ENCODE measurements around the gene ACSM2B.
"Not testable (repeated sequence)": the region's sequence is repeated elsewhere in the genome, so short reads cannot be mapped to it uniquely, and the experiment has no call there.

The ACSM2B gene

GRCh38 chr16:20576145-20576544, at the start of gene ACSM2B:
Gene ACSM2B, minus strand, starts transcription at chr16:20576367. Its CDS starts 11,522 bp downstream, at chr16:20564845.
- not testable (repeated sequence) for H3K4me3 ChIP-seq (ENCODE audit: low read depth, low read length)

DNA sequence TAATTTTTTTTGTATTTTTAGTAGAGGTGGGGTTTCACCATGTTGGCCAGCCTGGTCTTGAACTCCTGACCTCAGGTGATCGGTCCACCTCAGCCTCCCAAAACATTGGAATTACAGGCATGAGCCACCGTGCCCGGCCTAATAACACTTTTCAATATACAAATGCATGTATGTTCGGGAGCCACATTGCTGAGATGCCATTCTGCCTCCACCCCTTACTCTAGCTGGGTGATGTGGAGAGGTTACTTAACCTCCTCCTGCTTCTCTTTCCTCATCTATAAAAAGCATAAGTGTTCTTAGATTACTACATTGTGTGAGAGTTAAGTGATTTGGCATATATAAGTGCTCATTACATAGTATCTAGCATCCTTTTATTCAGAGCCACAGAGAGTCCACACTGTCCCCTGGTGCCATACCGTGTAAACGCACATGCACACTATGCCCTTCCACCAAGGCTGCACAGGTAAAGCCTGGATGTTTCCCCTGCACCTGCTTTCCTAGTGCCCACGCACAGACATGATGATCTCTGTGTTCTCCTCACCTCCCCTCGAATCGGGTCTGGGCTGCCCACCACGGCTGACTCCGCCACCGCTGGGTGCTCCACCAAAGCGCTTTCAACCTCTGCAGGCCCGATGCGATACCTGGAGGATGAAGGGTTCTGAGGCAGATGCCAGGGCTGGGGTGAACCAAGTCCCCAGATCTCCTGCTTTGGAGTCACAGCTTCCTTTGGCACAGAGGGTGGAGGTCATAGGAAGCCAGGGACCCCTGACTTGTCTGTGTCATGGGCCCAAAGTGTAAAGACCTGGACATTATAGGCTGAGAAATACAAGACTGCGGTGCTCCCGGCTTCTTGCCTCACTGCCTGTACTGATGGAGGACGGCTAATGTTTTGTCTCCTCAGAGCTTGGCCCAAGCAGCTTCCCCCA, 49.0 kb upstream of the ACSM2B start:
- H3K4me3 ChIP-seq (ENCODE audit: low read depth, low read length): no peak overlapping the region

DNA sequence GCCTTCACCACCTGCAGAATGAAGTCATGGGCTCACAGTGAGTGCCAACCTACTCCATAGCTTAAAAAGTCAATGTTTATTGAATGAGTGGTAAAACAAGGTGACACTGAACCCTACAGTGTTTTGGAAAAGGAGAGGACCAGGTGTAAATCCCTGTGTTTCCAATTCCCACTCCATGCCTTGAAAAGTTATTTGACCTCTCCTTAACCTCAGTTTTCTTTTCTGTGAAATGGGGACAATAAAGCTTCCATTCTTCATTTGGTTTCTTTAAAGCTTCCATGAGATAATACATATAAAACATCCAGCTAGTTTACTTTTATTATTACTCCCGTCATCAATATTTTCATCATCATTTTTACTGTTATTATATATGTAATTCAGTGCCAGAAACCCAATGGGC, 48.0 kb upstream of the ACSM2B start:
- no peak overlapping the region for H3K4me3 ChIP-seq (ENCODE audit: low read depth, low read length)

- H3K4me3 ChIP-seq (ENCODE audit: low read depth, low read length): no peak overlapping the region
These were observed 46.3 kb upstream of the ACSM2B start for GRCh38 chr16:20622498-20622870.

DNA sequence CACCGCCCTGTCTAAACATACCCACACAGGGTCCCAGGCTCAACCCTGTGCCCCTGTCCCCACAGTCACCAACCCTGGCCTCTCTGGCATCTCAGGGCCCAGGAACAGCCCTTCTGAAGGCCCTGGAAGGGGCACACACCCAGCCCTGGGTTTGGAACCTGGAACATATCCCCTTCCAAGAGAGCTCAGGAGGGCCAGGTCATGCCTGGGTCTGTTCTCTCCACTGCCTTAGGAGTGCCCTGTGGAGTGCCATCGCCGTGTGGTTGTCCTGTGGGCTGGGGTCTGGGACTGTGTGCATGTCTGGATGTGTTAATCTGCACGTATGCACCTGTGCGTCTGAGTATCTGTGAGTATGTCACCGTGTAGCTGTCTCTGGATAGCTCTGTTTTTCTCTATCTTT, 45.2 kb upstream of the ACSM2B start:
- H3K4me3 ChIP-seq (ENCODE audit: low read depth, low read length): no peak overlapping the region

DNA sequence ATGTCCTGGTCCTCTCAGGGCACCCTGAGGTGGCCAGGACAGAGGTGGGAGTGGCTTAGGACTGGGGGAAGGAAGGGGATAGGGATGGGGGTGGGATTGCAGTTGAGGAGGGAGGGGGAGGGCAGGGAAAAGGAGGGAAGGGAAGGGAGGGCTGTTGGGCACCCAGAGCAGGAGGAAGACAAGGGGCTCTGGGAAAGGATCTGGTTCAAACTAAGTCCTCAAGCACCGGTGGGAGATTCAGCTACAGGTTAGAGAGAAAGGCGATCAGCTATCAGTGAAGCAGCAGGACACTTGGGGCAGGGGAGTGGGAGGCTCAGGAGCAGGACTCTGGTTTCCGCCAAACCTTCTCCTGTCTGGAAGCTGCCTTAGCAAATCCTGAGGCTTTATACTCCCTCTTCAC, 44.6 kb upstream of the ACSM2B start:
- no peak overlapping the region for H3K4me3 ChIP-seq (ENCODE audit: low read depth, low read length)

GRCh38 chr16:20620003-20620402, 43.8 kb upstream of the ACSM2B start:
- H3K4me3 ChIP-seq (ENCODE audit: low read depth, low read length): no peak overlapping the region

- no peak overlapping the region for H3K4me3 ChIP-seq (ENCODE audit: low read depth, low read length)
These were observed 41.1 kb upstream of the ACSM2B start for GRCh38 chr16:20617271-20617670.

- H3K4me3 ChIP-seq (ENCODE audit: low read depth, low read length): no peak overlapping the region
These were observed 38.3 kb upstream of the ACSM2B start for GRCh38 chr16:20614186-20615141.

- no peak overlapping the region for H3K4me3 ChIP-seq (ENCODE audit: low read depth, low read length)
These were observed 37.5 kb upstream of the ACSM2B start for GRCh38 chr16:20613481-20614185.

GRCh38 chr16:20612551-20613480, 36.6 kb upstream of the ACSM2B start:
- H3K4me3 ChIP-seq (ENCODE audit: low read depth, low read length): no peak overlapping the region

DNA sequence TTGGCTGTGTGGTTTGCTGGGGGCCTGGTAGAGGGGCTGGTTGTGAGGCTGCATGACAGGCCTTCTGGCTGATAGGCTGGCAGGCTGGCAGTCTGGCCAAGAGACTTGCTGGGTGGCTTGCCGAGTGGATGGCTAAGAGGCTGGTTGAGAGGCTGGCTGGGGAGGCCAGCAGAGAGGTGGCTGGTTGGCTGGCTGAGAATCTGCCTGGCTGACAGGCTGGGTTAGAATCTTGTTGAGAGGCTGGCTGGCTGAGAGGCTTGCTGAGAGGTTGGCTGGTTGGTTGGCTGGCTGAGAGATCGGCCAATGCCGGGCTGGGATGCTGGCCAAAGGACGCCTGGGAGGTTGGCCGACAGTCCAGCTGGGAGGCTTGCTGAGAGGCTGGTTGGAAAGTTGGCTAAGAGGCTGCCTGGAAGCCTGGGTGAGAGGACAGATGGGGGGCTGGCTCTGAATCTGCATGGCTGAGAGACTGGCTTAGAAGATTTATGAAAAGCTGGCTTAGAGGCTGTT, 35.9 kb upstream of the ACSM2B start:
- H3K4me3 ChIP-seq (ENCODE audit: low read depth, low read length): no peak overlapping the region

DNA sequence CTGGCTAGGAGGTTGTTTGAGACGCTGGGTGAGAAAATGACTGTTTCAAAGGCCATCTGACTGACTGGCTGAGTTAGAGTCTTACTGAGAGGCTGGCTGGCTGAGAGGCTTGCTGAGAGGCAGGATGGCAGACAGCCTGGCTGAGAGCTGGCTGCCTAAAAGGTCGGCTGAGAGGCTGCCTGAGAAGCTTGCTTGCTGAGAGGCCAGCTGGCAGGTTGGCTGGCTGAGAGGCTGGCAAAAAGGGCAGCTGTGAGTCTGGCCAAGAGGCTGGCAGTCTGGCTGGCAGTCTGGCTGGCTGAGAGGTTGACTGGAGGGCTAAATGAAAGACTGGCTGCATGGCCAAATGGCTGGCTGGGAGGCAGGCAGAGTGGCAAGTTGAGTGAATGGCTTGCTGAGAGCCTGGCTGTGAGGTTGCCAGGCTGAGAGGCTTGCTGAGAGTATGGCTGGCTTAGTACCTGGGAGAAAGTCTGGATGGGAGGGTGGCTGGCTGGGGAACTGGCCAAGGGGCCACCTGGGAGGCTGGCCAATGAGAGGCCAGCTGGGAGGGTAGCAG, 35.3 kb upstream of the ACSM2B start:
- H3K4me3 ChIP-seq (ENCODE audit: low read depth, low read length): no peak overlapping the region

DNA sequence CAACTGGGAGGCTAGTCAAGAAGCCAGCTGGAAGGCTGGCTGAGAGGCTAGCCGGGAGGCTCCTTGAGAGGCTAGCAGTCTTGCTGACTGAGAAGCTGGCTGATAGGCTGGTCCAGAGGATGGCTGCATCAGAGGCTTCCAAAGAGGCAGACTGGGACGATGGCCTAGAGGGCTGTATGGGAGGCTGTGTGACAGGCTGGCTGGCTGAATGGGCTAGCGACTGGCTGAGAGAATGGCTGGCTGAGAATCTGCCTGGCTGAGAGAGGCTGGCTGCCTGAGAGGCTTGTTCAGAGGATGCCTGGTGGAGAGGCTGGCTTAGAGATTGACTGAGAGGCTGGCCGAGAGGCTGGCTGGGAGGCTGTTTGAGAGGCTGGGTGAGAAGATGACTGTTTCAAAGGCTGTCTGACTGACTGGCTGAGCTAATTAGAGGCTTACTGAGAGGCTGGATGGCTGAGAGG, 34.8 kb upstream of the ACSM2B start:
- H3K4me3 ChIP-seq (ENCODE audit: low read depth, low read length): no peak overlapping the region

DNA sequence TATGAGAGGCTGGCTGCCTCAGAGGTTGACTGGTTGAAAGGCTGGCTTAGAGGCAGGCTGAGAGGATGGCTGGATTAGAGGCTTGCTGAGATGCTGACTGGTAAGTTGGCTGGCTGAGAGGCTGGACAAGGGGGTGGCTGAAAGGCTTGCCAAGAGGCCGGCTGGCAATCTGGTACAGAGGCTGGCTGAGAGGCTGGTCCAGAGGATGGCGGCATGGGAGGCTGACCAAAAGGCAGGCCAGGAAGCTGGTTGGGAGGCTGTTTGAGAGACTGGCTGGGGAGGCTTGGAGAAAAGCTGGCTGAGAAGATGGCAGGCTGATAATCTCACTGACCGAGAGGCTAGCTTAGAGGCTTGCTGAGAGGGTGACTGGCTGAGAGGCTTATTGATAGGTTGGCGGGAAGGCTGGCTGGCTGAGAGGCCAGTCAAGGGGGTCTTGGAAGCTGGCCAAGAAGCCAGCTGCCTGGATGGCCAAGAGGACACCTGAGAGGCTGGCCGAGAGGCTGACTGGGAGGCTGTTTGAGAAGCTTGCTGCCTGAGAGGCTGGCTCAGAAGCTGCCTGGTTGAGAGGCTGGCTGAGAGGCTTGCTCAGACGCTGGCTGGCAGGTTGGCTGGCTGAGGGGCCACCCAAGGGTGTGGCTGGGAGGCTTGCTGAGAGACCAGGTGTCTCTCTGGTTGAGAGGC, 34.2 kb upstream of the ACSM2B start:
- H3K4me3 ChIP-seq (ENCODE audit: low read depth, low read length): no peak overlapping the region

DNA sequence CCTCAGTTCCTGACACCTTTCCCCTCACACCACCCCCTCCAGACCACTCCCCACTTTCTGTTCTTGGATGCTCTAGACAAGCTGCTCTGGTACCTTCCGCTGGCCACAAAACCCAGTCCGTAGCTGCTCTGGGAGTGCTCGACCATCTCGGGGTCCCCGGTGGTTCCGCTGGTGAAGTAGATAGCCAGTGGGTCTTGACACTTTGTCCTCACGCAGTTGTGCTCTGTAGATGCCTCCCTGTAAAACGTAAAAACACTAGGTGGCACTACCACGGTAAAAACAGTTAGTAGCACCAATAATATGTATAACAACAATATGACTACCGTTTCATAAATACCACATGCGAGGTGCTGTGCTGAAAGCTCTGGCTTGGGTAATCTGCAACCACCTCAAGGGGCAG, 26.0 kb upstream of the ACSM2B start:
- not testable (repeated sequence) for H3K4me3 ChIP-seq (ENCODE audit: low read depth, low read length)

DNA sequence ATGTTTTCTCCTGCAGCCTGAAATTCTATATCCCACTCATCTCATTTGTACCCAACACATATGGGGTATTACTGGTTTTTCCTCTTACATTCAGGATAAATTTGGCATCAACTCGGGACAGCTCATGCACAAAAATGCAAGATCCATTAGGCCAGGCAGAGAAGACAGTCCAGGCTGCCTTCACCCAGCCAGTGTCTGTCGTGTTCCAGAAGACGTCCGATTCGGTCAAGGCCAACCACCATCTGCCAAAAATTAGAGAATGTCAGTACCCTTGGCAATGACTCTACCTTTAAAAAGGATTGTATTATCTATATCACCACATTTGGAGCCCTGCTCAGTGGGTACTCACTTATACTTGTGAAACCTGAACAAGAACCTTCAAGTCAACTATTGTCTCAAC, 23.3 kb upstream of the ACSM2B start:
- not testable (repeated sequence) for H3K4me3 ChIP-seq (ENCODE audit: low read depth, low read length)

GRCh38 chr16:20598832-20599469, 22.8 kb upstream of the ACSM2B start:
- no peak overlapping the region for H3K4me3 ChIP-seq (ENCODE audit: low read depth, low read length)

Data from iPS-11a (cell line).